Measurements from ENCODE around the gene DAGLA. TPM values are rescaled to one million over a fixed set of nuclear protein-coding genes. Genes with fewer than 3 reads are reported as not detected.

The DAGLA gene
- total RNA-seq, 2 experiments from 2014 or later, result 0.52 to 0.73 TPM

GRCh38 chr11:61697764-61698163 lies 17.6 kb downstream of the DAGLA start:
- ChIA-PET POLR2A (interaction anchor here (1.5 kb wide), 2 partner anchors 14 to 36 kb away, joined by 5 read pairs; no protein-coding TSS in a partner anchor), CTCF (interaction anchor here (1.0 kb wide), 1 partner anchor 36 kb away, joined by 4 read pairs; no protein-coding TSS in a partner anchor)
- Mint-ChIP-seq H3K9me3 (no peaks in the 10 kb centered on the region), H3K4me3 (no peak overlapping the region), H3K27me3 (no peaks in the 10 kb centered on the region), H3K4me1 (ENCODE audit: low read depth) (peaks cover 22% of the 10 kb centered on the region), H3K27ac (peak overlapping the region; percentile 82), H3K36me3 (ENCODE audit: low read depth) (no peaks in the 10 kb centered on the region)
- Histone ChIP-seq H3K27me3 (ENCODE audit: control insufficient read depth in 1 of 2, insufficient read depth in 2 of 2, low read length in 2 of 2) (no peaks in the 10 kb centered on the region), H3K4me1 (ENCODE audit: insufficient read depth, low read length) (peaks cover 49% of the 10 kb centered on the region), H3K4me3 (ENCODE audit: low read length) (no peak overlapping the region), H3K27ac (ENCODE audit: low read depth in 1 of 2, low read length in 2 of 2) (no peak overlapping the region), H3K36me3 (ENCODE audit: insufficient read depth, low read length) (no peaks in the 10 kb centered on the region), H3K9me3 (ENCODE audit: control insufficient read depth in 1 of 2, insufficient read depth in 1 of 2, low read length in 2 of 2) (no peaks in the 10 kb centered on the region)
- ATAC-seq (ENCODE audit: poor library complexity) (no peak), DNase-seq (no peak)
- TF ChIP-seq CTCF (IDR thresholded peaks at IDR 0.05), result no peak
- intact Hi-C loops (cut with DNase I, micrococcal nuclease), result loop anchor here (1.0 to 2.0 kb wide), 2 partner anchors 35 to 36 kb away; no protein-coding TSS in a partner anchor

- Histone ChIP-seq H3K9me3 (ENCODE audit: control insufficient read depth in 1 of 2, insufficient read depth in 1 of 2, low read length in 2 of 2) (no peaks in the 10 kb centered on the region), H3K27me3 (ENCODE audit: control insufficient read depth in 1 of 2, insufficient read depth in 2 of 2, low read length in 2 of 2) (no peaks in the 10 kb centered on the region), H3K27ac (ENCODE audit: low read depth in 1 of 2, low read length in 2 of 2) (no peak overlapping the region), H3K4me1 (ENCODE audit: insufficient read depth, low read length) (peaks cover 52% of the 10 kb centered on the region), H3K4me3 (ENCODE audit: low read length) (no peak overlapping the region), H3K36me3 (ENCODE audit: insufficient read depth, low read length) (no peaks in the 10 kb centered on the region)
- Mint-ChIP-seq H3K27me3 (no peaks in the 10 kb centered on the region), H3K36me3 (ENCODE audit: low read depth) (no peaks in the 10 kb centered on the region), H3K27ac (peak overlapping the region; percentile 82), H3K4me3 (peak overlapping the region; percentile 49), H3K9me3 (no peaks in the 10 kb centered on the region), H3K4me1 (ENCODE audit: low read depth) (peaks cover 22% of the 10 kb centered on the region)
- DNase-seq (peak in 5 of 14 experiments; percentile 17 to 56 (median 45)), ATAC-seq (ENCODE audit: poor library complexity) (no peak)
- intact Hi-C loops (cut with DNase I, micrococcal nuclease), result loop anchor here in 1 of 2 experiments (1.0 kb wide), 1 partner anchor 35 kb away; no protein-coding TSS in a partner anchor
- POLR2A ChIA-PET, result interaction anchor here (1.5 kb wide), 2 partner anchors 15 to 35 kb away, joined by 5 read pairs; no protein-coding TSS in a partner anchor
- CTCF ChIA-PET, result interaction anchor here (1.0 kb wide), 1 partner anchor 35 kb away, joined by 4 read pairs; no protein-coding TSS in a partner anchor
- no peak for TF ChIP-seq CTCF (IDR thresholded peaks at IDR 0.05)
Observed at GRCh38 chr11:61698173-61698948, 18.2 kb downstream of the DAGLA start.

- Histone ChIP-seq H3K27me3 (ENCODE audit: control insufficient read depth in 1 of 2, insufficient read depth in 2 of 2, low read length in 2 of 2) (no peaks in the 10 kb centered on the region), H3K4me1 (ENCODE audit: insufficient read depth, low read length) (peaks cover 52% of the 10 kb centered on the region), H3K36me3 (ENCODE audit: insufficient read depth, low read length) (no peaks in the 10 kb centered on the region), H3K9me3 (ENCODE audit: control insufficient read depth in 1 of 2, insufficient read depth in 1 of 2, low read length in 2 of 2) (no peaks in the 10 kb centered on the region), H3K27ac (ENCODE audit: low read depth in 1 of 2, low read length in 2 of 2) (no peak overlapping the region), H3K4me3 (ENCODE audit: low read length) (no peak overlapping the region)
- Mint-ChIP-seq H3K27me3 (no peaks in the 10 kb centered on the region), H3K27ac (no peak overlapping the region), H3K36me3 (ENCODE audit: low read depth) (no peaks in the 10 kb centered on the region), H3K4me3 (no peak overlapping the region), H3K4me1 (ENCODE audit: low read depth) (peaks cover 22% of the 10 kb centered on the region), H3K9me3 (no peaks in the 10 kb centered on the region)
- TF ChIP-seq CTCF (IDR thresholded peaks at IDR 0.05), result no peak
- intact Hi-C loops (cut with DNase I, micrococcal nuclease), result no loop called here
- CTCF ChIA-PET, result no interaction called here
- ATAC-seq (ENCODE audit: poor library complexity), result no peak
- DNase-seq, result no peak
- POLR2A ChIA-PET, result no interaction called here
Observed at GRCh38 chr11:61699737-61700160, 19.6 kb downstream of the DAGLA start.

All from CD4-positive, alpha-beta T cell (primary cell).